ENCODE data around the gene SLC16A13.
"Not testable (repeated sequence)": the region's sequence is repeated elsewhere in the genome, so short reads cannot be mapped to it uniquely, and the experiment has no call there.

Gene SLC16A13

GRCh38 chr17:7068268-7068667 is 32.5 kb downstream of the SLC16A13 start:
- DNase-seq, result no peak

- no peak for DNase-seq
Measured at GRCh38 chr17:7070712-7071111, 34.9 kb downstream of the SLC16A13 start.

- no peak for DNase-seq
Measured at GRCh38 chr17:7072406-7072805, 36.6 kb downstream of the SLC16A13 start.

GRCh38 chr17:7074931-7075330 is 39.1 kb downstream of the SLC16A13 start:
- DNase-seq, result no peak

- DNase-seq, result no peak
Measured at GRCh38 chr17:7077911-7078546, 42.2 kb downstream of the SLC16A13 start.

- DNase-seq, result no peak
Measured at GRCh38 chr17:7078711-7079110, 42.9 kb downstream of the SLC16A13 start.

- DNase-seq, result no peak
Measured at GRCh38 chr17:7079581-7080455, 44.0 kb downstream of the SLC16A13 start, which contains the start of gene CLEC10A. TSS of gene CLEC10A (minus strand) at chr17:7080251. CDS start at chr17:7078812, 1,439 bp downstream.

GRCh38 chr17:7080456-7081041 is 44.7 kb downstream of the SLC16A13 start:
- DNase-seq, result no peak

- DNase-seq, result no peak
Measured at GRCh38 chr17:7081341-7082062, 45.7 kb downstream of the SLC16A13 start.

- no peak for DNase-seq
Measured at GRCh38 chr17:7083592-7083991, 47.8 kb downstream of the SLC16A13 start.

- DNase-seq, result no peak
Measured at GRCh38 chr17:7084088-7084487, 48.3 kb downstream of the SLC16A13 start.

GRCh38 chr17:7088442-7088841 is 52.6 kb downstream of the SLC16A13 start:
- not testable (repeated sequence) for DNase-seq

GRCh38 chr17:7089570-7089969 is 53.8 kb downstream of the SLC16A13 start:
- DNase-seq, result not testable (repeated sequence)
